Transverse colon (tissue), 4 donors: ENCODE results near the gene PIP5K1B. TPM values are rescaled to one million over a fixed set of nuclear protein-coding genes. Genes with fewer than 3 reads are reported as not detected.

Experiments
- DNase-seq: peaks from one replicate; pipeline ENCODE4 v3.0.0-alpha.2; 2019
- H3K27ac ChIP-seq, 4 donors: fragments of 200-600 bp; sonication (generic); 2 replicates each; pipeline ENCODE4 v1.5.1; 2016 to 2018; ENCODE audit warnings: inconsistent platforms in 4 of 4
- H3K27me3 ChIP-seq: fragments of 200-600 bp; sonication (generic); 2 replicates; pipeline ENCODE4 v1.5.1; 2017; ENCODE audit warnings: inconsistent platforms
- H3K36me3 ChIP-seq, 4 donors: fragments of 200-600 bp; sonication (generic); 2 replicates each; pipeline ENCODE4 v1.5.1; 2017 to 2019; ENCODE audit warnings: inconsistent platforms in 4 of 4
- H3K4me1 ChIP-seq, 4 donors: fragments of 200-600 bp; sonication (generic); 2 replicates each; pipeline ENCODE4 v1.5.1; 2017 to 2020; ENCODE audit warnings: inconsistent platforms in 4 of 4
- H3K4me3 ChIP-seq, 4 donors: fragments of 200-600 bp; sonication (generic); 1 replicate in 1 of 4; 2 replicates in 3 of 4; pipeline versions ENCODE4 v1.5.1 to v1.6.1; 2017 to 2019; ENCODE audit warnings: inconsistent platforms in 4 of 4
- H3K9me3 ChIP-seq, 2 donors: fragments of 200-600 bp; sonication (generic); 2 replicates each; pipeline ENCODE4 v1.5.1; 2017 to 2019; ENCODE audit warnings: inconsistent platforms in 2 of 2
- CTCF ChIP-seq, 5 experiments: fragments of 200-600 bp in 3 of 5; fragments of 450-650 bp in 2 of 5; sonication (generic) in 3 of 5; IDR thresholded peaks; 1 replicate in 2 of 5; 2 replicates in 3 of 5; pipeline ENCODE4 v1.5.1; 2016 to 2017; ENCODE audit warnings: antibody characterized with exemption in 5 of 5, inconsistent platforms in 3 of 5, mild to moderate bottlenecking in 2 of 5, moderate library complexity in 1 of 5
- EP300 ChIP-seq: sonication (generic); formaldehyde crosslinking; IDR thresholded peaks from one replicate; pipeline ENCODE4 v1.6.1; 2017; ENCODE audit warnings: antibody characterized with exemption, low read depth
- POLR2A ChIP-seq: fragments of 450-650 bp; IDR thresholded peaks from one replicate; pipeline ENCODE4 v1.6.1; 2016; ENCODE audit warnings: antibody characterized with exemption, mild to moderate bottlenecking, moderate library complexity
- POLR2AphosphoS5 ChIP-seq, 3 donors: sonication (generic); formaldehyde crosslinking; IDR thresholded peaks; one replicate each; pipeline ENCODE4 v1.6.1; 2016; ENCODE audit warnings: antibody characterized with exemption in 3 of 3
- WGBS, 2 donors: methylation state at CpG; one replicate each; pipeline ENCODE4 v1.1.5; 2018; ENCODE audit warnings: low coverage in 1 of 2; 5-methylcytosine and 5-hydroxymethylcytosine counted together
- in situ Hi-C, 4 donors: fragments of 200-750 bp; cut with MboI; loops; one replicate each; pipeline versions ENCODE4 v1.15.0 to v1.15.1; 2017; ENCODE audit warnings: low sequenced_read_pairs in 3 of 4, low pct_ligation_motif_present in 1 of 4, low pct_unique_long_range_greater_than_20kb in 1 of 4
- intact Hi-C: fragments of 100-400 bp; cut with DNase I; formaldehyde crosslinking; loops from one replicate; pipeline ENCODE4 v1.15.1; 2023; ENCODE audit warnings: low total_unique reads
- total RNA-seq, 4 donors: library from RNA; depleted of rRNA; stranded (reverse); fragments of >200 nt; gene quantifications; one replicate each; pipeline ENCODE4 v1.1.0, GENCODE V29; 2016

Gene PIP5K1B
- total RNA-seq, 4 donors from 2014 or later: 45.6 to 104 (median 76.0) TPM

- H3K4me3 ChIP-seq: no peak overlapping the region
- H3K27me3 ChIP-seq: no peaks in the 10 kb centered on the region
- 89 to 91% methylated on average over 6 of the region's 6 CpGs for WGBS, 2 donors
- no peaks in the 10 kb centered on the region for H3K4me1 ChIP-seq
- H3K27ac ChIP-seq: no peak overlapping the region
- H3K36me3 ChIP-seq: peaks cover 0 to 7% (median 3%) of the 10 kb centered on the region in 4 donors
- no peak for TF ChIP-seq CTCF (IDR thresholded peaks at IDR 0.05)
- TF ChIP-seq POLR2A: no peak
- TF ChIP-seq EP300: no peak
- TF ChIP-seq POLR2AphosphoS5 (IDR thresholded peaks at IDR 0.05): no peak
- intact Hi-C loops (no loop called here), in situ Hi-C loops (loop anchor here in 1 of 4 donors (10.0 kb wide), 1 partner anchor 64 kb away; no protein-coding TSS in a partner anchor)
- H3K9me3 ChIP-seq: no peaks in the 10 kb centered on the region
- DNase-seq: no peak
Observed at GRCh38 chr9:68940573-68940972, 235.5 kb downstream of the PIP5K1B start.

DNA sequence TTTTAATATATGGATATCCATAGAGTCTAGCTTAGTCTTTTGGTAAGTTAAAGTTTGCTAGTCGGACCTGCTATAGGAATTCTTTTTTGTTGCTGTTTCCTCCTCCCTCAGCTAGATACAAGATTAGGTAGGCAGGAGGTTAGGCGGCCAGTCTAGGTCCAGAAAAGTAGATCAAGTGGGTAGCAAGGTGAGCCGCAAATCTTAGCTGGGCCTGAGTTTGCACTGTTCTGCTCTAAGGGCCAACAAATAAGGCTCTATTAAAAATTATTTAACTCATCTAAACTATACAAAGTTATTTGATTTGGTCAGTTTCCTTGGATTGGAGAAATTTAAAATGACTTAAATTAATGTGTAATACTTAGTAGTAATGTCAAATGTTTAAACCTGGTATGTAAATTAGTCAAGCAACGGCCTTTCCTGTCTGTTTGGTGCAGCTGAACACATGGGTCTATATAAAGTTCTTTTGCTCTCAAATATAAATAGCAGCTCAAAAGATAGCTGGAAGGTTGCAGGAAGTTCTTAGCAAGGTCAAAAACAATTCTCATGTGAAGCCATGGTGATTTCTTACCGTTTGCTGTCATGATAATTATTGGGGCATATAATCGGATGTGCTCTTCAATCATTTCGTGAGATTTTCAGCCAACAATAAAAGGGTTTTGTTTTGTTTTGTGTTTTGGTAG is 236.9 kb downstream of the PIP5K1B start:
- in situ Hi-C loops: loop anchor here in 1 of 4 donors (10.0 kb wide), 1 partner anchor 63 kb away; no protein-coding TSS in a partner anchor

DNA sequence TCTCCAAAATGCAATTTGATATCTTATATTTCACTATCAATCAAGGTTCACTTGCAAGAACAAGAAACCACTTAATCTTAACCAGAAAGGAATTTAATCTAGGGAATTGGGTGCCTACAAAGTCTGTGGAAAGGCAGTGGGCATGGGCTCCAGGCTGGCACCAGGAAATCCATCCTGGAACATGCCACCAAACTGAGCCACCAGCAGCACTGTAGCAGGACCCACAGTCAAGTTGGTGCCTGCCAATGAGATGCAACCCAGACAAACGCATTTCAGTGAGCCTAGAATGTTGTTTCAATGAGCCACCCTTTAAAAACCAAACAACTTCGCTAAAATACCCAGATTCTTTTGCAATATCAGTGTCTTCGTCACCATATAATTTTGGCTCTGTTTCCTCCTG is 237.8 kb downstream of the PIP5K1B start:
- Histone ChIP-seq H3K9me3 (no peaks in the 10 kb centered on the region), H3K4me3 (no peak overlapping the region), H3K27me3 (no peaks in the 10 kb centered on the region), H3K36me3 (peaks cover 0 to 7% (median 3%) of the 10 kb centered on the region in 4 donors), H3K4me1 (no peaks in the 10 kb centered on the region), H3K27ac (no peak overlapping the region)
- intact Hi-C loops: no loop called here
- no peak for TF ChIP-seq EP300
- no peak for DNase-seq
- 84 to 93% methylated on average over 2 to 3 of the region's 3 CpGs for whole genome bisulfite sequencing, 2 donors
- in situ Hi-C loops: loop anchor here in 1 of 4 donors (10.0 kb wide), 1 partner anchor 62 kb away; no protein-coding TSS in a partner anchor

More for the DNA sequence above, 236.9 kb downstream of the PIP5K1B start:
- no peaks in the 10 kb centered on the region for H3K27me3 ChIP-seq
- H3K27ac ChIP-seq: no peak overlapping the region
- H3K4me1 ChIP-seq: no peaks in the 10 kb centered on the region
- no peak for DNase-seq
- intact Hi-C loops: no loop called here
- no peaks in the 10 kb centered on the region for H3K9me3 ChIP-seq
- TF ChIP-seq POLR2AphosphoS5 (IDR thresholded peaks at IDR 0.05) (no peak), EP300 (no peak), CTCF (IDR thresholded peaks at IDR 0.05) (no peak), POLR2A (no peak)
- 86 to 88% methylated on average over 7 of the region's 7 CpGs for WGBS, 2 donors
- H3K36me3 ChIP-seq: peaks cover 0 to 7% (median 3%) of the 10 kb centered on the region in 4 donors
- H3K4me3 ChIP-seq: no peak overlapping the region

- Histone ChIP-seq H3K36me3 (no peaks in the 10 kb centered on the region), H3K9me3 (no peaks in the 10 kb centered on the region), H3K4me1 (no peaks in the 10 kb centered on the region), H3K4me3 (no peak overlapping the region), H3K27ac (no peak overlapping the region), H3K27me3 (no peaks in the 10 kb centered on the region)
- intact Hi-C loops: no loop called here
- in situ Hi-C loops: loop anchor here in 1 of 4 donors (10.0 kb wide), 1 partner anchor 58 kb away; no protein-coding TSS in a partner anchor
- DNase-seq: no peak
- WGBS, 2 donors: 60 to 95% methylated on average over 1 to 4 of the region's 4 CpGs
- TF ChIP-seq EP300: no peak
- TF ChIP-seq POLR2AphosphoS5 (IDR thresholded peaks at IDR 0.05): no peak
- TF ChIP-seq POLR2A: no peak
- no peak for TF ChIP-seq CTCF (IDR thresholded peaks at IDR 0.05)
Observed at GRCh38 chr9:68947015-68947414, 242.0 kb downstream of the PIP5K1B start.
